Neuronal stem cell (in vitro differentiated cells): Measurements from ENCODE around the gene ANO3.
A peak's percentile ranks its signal among the peaks of the same experiment; 100 is the strongest.

Source experiments
- DNase-seq: peaks from one replicate; pipeline ENCODE4 v3.0.0-alpha.2; 2013; ENCODE audit warnings: low spot score
- H2AFZ ChIP-seq: one replicate; pipeline ENCODE4 v1.6.1; 2013; ENCODE audit warnings: mild to moderate bottlenecking, low read length, inconsistent platforms
- H2AK5ac ChIP-seq: 2 replicates; pipeline ENCODE4 v1.6.1; 2013; ENCODE audit warnings: low read depth, mild to moderate bottlenecking, inconsistent platforms, low read length, moderate library complexity, mixed read lengths
- H2BK120ac ChIP-seq: 2 replicates; pipeline ENCODE4 v1.6.1; 2013; ENCODE audit warnings: low read depth, mild to moderate bottlenecking, inconsistent platforms, low read length, moderate library complexity, mixed read lengths
- H2BK12ac ChIP-seq: one replicate; pipeline ENCODE4 v1.6.1; 2013; ENCODE audit warnings: low read length, inconsistent platforms
- H2BK15ac ChIP-seq: 2 replicates; pipeline ENCODE4 v1.6.1; 2013; ENCODE audit warnings: mild to moderate bottlenecking, low read length, inconsistent platforms, mixed read lengths
- H2BK5ac ChIP-seq: one replicate; pipeline ENCODE4 v1.6.1; 2013; ENCODE audit warnings: inconsistent platforms, mild to moderate bottlenecking, low read length, moderate library complexity
- H3K14ac ChIP-seq: one replicate; pipeline ENCODE4 v1.6.1; 2013; ENCODE audit warnings: low read length, inconsistent platforms
- H3K18ac ChIP-seq: 2 replicates; pipeline ENCODE4 v1.6.1; 2013; ENCODE audit warnings: low read length, inconsistent platforms
- H3K23ac ChIP-seq: 2 replicates; pipeline ENCODE4 v1.6.1; 2013; ENCODE audit warnings: low read depth, mild to moderate bottlenecking, mixed read lengths, low read length, inconsistent platforms; ENCODE audit not compliant: poor library complexity
- H3K27ac ChIP-seq: replicated peaks from 3 replicates; pipeline ENCODE4 v1.5.1; 2013; ENCODE audit warnings: low read length, inconsistent platforms
- H3K27me3 ChIP-seq, 3 experiments: 2 replicates each; pipeline ENCODE4 v1.6.1; 2013; ENCODE audit warnings: low read length in 3 of 3, mild to moderate bottlenecking in 2 of 3, inconsistent platforms in 1 of 3, low read depth in 1 of 3, mixed read lengths in 1 of 3, moderate library complexity in 1 of 3; ENCODE audit not compliant: control insufficient read depth in 3 of 3, insufficient read depth in 3 of 3
- H3K36me3 ChIP-seq, 2 donors: replicated peaks in 1 of 2; 2 replicates each; pipeline ENCODE4 v1.6.1; 2013; ENCODE audit warnings: low read length in 2 of 2; ENCODE audit not compliant: control insufficient read depth in 2 of 2, insufficient read depth in 2 of 2
- H3K4ac ChIP-seq: 2 replicates; pipeline ENCODE4 v1.6.1; 2013; ENCODE audit warnings: inconsistent platforms, mild to moderate bottlenecking, low read length, moderate library complexity
- H3K4me1 ChIP-seq, 2 donors: 1 replicate in 1 of 2; 2 replicates in 1 of 2; pipeline ENCODE4 v1.6.1; 2013; ENCODE audit warnings: low read length in 2 of 2, low read depth in 1 of 2; ENCODE audit not compliant: control insufficient read depth in 2 of 2, insufficient read depth in 1 of 2
- H3K4me2 ChIP-seq: one replicate; pipeline ENCODE4 v1.6.1; 2013; ENCODE audit warnings: mild to moderate bottlenecking, low read length, inconsistent platforms; ENCODE audit not compliant: insufficient read depth, poor library complexity, severe bottlenecking
- H3K4me3 ChIP-seq, 2 donors: 2 replicates each; pipeline ENCODE4 v1.5.1; 2013; ENCODE audit warnings: low read length in 2 of 2, mild to moderate bottlenecking in 2 of 2, inconsistent platforms in 1 of 2, moderate library complexity in 1 of 2
- H3K79me1 ChIP-seq: one replicate; pipeline ENCODE4 v1.6.1; 2013; ENCODE audit warnings: low read depth, mild to moderate bottlenecking, inconsistent platforms, low read length, moderate library complexity
- H3K9ac ChIP-seq: one replicate; pipeline ENCODE4 v1.6.1; 2013; ENCODE audit warnings: mild to moderate bottlenecking, low read depth, low read length, inconsistent platforms; ENCODE audit not compliant: poor library complexity
- H3K9me3 ChIP-seq, 2 donors: replicated peaks in 1 of 2; 2 replicates each; pipeline versions ENCODE3 to v1.6.1; 2013; ENCODE audit warnings: low read length in 2 of 2, mild to moderate bottlenecking in 2 of 2, inconsistent platforms in 1 of 2, low read depth in 1 of 2, mixed read lengths in 1 of 2, moderate library complexity in 1 of 2; ENCODE audit not compliant: control insufficient read depth in 2 of 2, insufficient read depth in 1 of 2
- H4K8ac ChIP-seq: one replicate; pipeline ENCODE4 v1.6.1; 2013; ENCODE audit warnings: low read depth, mild to moderate bottlenecking, inconsistent platforms, low read length, moderate library complexity
- H4K91ac ChIP-seq: one replicate; pipeline ENCODE4 v1.6.1; 2013; ENCODE audit warnings: low read length, low read depth, mild to moderate bottlenecking, inconsistent platforms; ENCODE audit not compliant: poor library complexity
- WGBS, 2 donors: extraction: QIAGEN DNeasy Blood & Tissue Kit; methylation state at CpG; one replicate each; pipeline ENCODE4 v1.1.7; 2013; ENCODE audit warnings: missing lambda C conversion rate in 2 of 2, mixed read lengths in 1 of 2; ENCODE audit not compliant: insufficient read length in 2 of 2, insufficient replicate concordance in 1 of 2; ENCODE audit errors: extremely low coverage in 2 of 2; 5-methylcytosine and 5-hydroxymethylcytosine counted together

Gene ANO3

DNA sequence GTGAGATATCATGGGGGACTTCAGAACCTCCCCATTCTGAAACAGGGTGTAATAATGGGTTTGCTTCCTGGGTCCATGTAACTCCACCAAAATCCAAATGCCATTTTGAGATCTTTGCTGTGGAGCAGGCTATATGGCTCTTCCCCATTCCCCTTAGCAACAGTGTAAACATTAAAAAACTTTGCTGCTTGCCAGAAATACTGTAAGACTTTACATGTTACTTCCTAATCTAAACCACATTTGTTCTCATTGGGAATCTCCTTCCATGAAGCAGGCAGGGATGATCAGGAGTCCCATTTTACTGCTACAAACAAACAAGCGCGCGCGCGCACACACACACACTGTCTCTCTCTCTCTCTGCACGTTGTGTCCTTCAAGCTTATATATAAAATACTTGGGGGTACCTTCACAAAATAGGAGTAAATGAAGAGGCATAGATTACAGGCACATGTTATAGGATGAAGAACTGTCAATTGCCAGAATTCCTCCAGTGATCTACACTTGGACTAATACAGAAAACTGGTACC, 86.5 kb downstream of the ANO3 start:
- Histone ChIP-seq H3K79me1 (no peaks in the 10 kb centered on the region), H3K18ac (no peak overlapping the region), H3K14ac (no peak overlapping the region), H3K23ac (no peak overlapping the region), H2BK5ac (no peak overlapping the region), H3K4me2 (no peak overlapping the region), H3K27me3 (no peaks in the 10 kb centered on the region), H2BK120ac (no peak overlapping the region), H3K27ac (no peak overlapping the region), H3K9ac (no peak overlapping the region), H2AFZ (no peak overlapping the region), H2BK12ac (no peak overlapping the region), H3K4me3 (no peak overlapping the region), H3K4me1 (no peaks in the 10 kb centered on the region), H3K36me3 (no peaks in the 10 kb centered on the region), H4K8ac (no peak overlapping the region), H2AK5ac (no peak overlapping the region), H4K91ac (no peak overlapping the region), H3K9me3 (no peaks in the 10 kb centered on the region), H2BK15ac (no peak overlapping the region), H3K4ac (no peak overlapping the region)
- WGBS, 2 donors = no CpG with 5 or more reads among the region's 6 CpGs
- DNase-seq = no peak

DNA sequence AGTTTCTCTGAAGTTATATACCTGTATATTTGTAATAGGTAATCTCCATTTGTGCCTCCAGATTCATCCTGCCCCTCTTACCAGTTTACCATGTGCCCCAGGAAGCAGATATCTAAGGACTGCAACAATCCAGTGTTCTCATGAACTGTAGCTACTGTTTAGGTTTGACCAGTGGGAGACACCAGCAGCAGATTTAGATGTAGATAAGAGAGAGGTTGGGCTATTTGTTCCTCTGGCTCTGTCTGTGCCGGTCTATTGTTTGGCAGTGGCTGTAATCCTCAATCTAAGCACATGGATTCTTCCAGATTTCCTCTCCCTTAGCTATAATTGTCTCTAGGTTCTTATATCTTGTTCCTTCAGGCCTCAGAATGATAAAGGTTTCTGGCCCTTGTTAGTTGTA, 88.4 kb downstream of the ANO3 start:
- Histone ChIP-seq H3K18ac (no peak overlapping the region), H2BK12ac (no peak overlapping the region), H2BK120ac (no peak overlapping the region), H3K14ac (no peak overlapping the region), H3K79me1 (no peaks in the 10 kb centered on the region), H3K4ac (no peak overlapping the region), H3K9ac (no peak overlapping the region), H3K4me2 (no peak overlapping the region), H3K23ac (no peak overlapping the region), H3K36me3 (no peaks in the 10 kb centered on the region), H3K4me3 (no peak overlapping the region), H3K9me3 (no peaks in the 10 kb centered on the region), H3K4me1 (no peaks in the 10 kb centered on the region), H2BK5ac (no peak overlapping the region), H3K27ac (no peak overlapping the region), H2AK5ac (no peak overlapping the region), H2AFZ (peak overlapping the region; percentile 24), H4K91ac (no peak overlapping the region), H2BK15ac (no peak overlapping the region), H4K8ac (no peak overlapping the region), H3K27me3 (no peaks in the 10 kb centered on the region)
- DNase-seq = no peak
- no CpG with 5 or more reads among the region's 1 CpG for WGBS, 2 donors

DNA sequence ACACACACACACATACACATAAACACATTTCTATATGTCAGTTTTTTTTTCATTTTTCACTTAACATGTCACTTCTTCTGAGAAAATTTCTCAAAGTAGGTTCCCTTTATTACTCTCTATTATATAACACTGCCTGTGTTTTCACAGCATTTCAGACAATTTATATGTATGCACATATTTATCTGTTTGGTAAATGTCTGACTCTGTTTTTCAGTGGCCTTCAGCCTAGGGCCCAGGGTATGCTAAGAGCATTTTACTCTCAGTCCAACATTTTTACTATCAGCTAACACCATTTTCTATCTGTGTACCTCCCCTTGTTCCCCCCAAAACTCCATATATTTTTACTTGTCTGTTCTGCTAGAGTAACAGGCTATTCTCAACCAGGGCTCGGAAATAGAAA, 92.3 kb downstream of the ANO3 start:
- Histone ChIP-seq H4K91ac (no peak overlapping the region), H2BK120ac (no peak overlapping the region), H3K79me1 (no peaks in the 10 kb centered on the region), H3K9me3 (no peaks in the 10 kb centered on the region), H3K4me3 (no peak overlapping the region), H3K36me3 (no peaks in the 10 kb centered on the region), H3K27ac (no peak overlapping the region), H3K4me1 (no peaks in the 10 kb centered on the region), H4K8ac (no peak overlapping the region), H2BK5ac (no peak overlapping the region), H3K4ac (no peak overlapping the region), H2AK5ac (no peak overlapping the region), H3K4me2 (no peak overlapping the region), H3K18ac (no peak overlapping the region), H3K27me3 (no peaks in the 10 kb centered on the region), H2BK12ac (no peak overlapping the region), H2BK15ac (no peak overlapping the region), H3K9ac (no peak overlapping the region), H3K23ac (no peak overlapping the region), H3K14ac (no peak overlapping the region), H2AFZ (no peak overlapping the region)
- DNase-seq = no peak
- WGBS, 2 donors = no CpG with 5 or more reads among the region's 1 CpG

DNA sequence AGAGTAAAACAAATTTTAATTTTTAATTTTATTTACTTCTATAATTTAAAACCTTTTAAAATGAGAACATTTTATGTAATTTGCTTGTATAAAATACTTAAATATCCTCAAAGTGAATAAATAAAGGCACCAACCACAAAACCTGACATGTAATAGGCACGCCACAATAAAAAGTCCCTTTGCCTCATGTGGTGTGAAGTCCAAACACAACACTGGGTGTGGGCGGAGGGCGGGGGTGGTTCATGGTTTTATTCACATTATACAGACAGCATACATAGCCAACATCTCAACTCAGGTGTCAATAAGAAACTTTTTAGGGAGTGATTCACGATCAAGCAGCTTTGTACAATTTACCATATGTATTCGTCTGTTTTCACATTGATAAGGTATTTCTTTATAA, 107.9 kb downstream of the ANO3 start:
- H2BK5ac ChIP-seq = no peak overlapping the region
- H3K79me1 ChIP-seq = no peaks in the 10 kb centered on the region
- H3K9ac ChIP-seq = no peak overlapping the region
- no peaks in the 10 kb centered on the region for H3K36me3 ChIP-seq
- DNase-seq = no peak
- no peak overlapping the region for H3K4me3 ChIP-seq
- no peak overlapping the region for H3K14ac ChIP-seq
- no peaks in the 10 kb centered on the region for H3K9me3 ChIP-seq
- H3K27ac ChIP-seq = no peak overlapping the region
- no peak overlapping the region for H3K4ac ChIP-seq
- WGBS, 2 donors = no CpG with 5 or more reads among the region's 5 CpGs
- H2BK120ac ChIP-seq = no peak overlapping the region
- H3K18ac ChIP-seq = no peak overlapping the region
- H3K4me1 ChIP-seq = no peaks in the 10 kb centered on the region
- H3K27me3 ChIP-seq = no peaks in the 10 kb centered on the region
- H3K4me2 ChIP-seq = no peak overlapping the region
- no peak overlapping the region for H2BK15ac ChIP-seq
- H2AK5ac ChIP-seq = no peak overlapping the region
- H4K8ac ChIP-seq = no peak overlapping the region
- H2BK12ac ChIP-seq = no peak overlapping the region
- no peak overlapping the region for H2AFZ ChIP-seq
- H4K91ac ChIP-seq = no peak overlapping the region
- no peak overlapping the region for H3K23ac ChIP-seq
